ENCODE data around the gene CGB2. TPM values are rescaled to one million over a fixed set of nuclear protein-coding genes. Genes with fewer than 3 reads are reported as not detected.

Gene CGB2
- total RNA-seq, 1 experiment from 2014 or later, result not detected

DNA sequence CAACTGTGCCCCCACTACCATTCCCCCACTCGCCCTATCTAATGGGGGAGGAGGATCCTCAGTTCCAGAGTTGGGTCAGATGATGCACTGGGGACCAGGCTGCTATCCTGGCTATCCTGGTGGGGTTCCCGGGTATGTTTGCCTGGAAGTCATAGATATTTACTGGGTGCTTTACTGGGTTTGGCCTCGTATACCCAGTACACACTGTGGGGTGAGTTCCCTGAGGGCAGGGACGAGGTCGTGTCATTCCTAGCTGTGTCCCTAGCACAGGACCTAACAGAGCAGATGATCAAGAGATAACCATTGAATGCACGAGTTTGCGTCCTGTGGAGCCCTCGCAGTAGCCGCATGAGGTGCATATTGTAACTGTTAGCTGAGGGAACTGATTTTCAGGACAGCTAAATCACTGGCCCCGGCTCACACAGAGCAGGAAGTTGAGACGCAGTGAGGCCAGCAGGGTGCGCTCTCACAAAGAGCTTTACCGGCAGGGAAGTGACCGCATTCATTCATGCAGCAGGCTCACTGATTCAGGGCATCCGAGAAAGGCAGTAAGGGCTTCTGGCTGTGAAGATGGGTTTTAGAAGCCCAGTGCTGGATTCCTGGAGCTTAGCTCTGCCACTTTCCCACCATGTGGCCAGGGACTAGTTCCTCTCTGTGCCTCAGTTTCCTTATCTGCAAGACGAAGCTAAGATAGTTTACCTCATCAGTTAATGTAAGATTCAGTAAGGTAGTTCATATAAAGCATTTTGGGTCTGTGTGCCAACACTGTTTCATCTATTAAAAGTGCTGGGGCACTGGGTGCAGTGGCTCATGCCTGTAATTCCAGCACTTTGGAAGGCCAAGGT is 32.0 kb upstream of the CGB2 start:
- intact Hi-C loops (cut with micrococcal nuclease; ENCODE audit: unreplicated experiment), result loop anchor here (2.0 to 10.0 kb wide), 3 partner anchors 75 to 645 kb away; partner anchors contain the start of genes CA11, RRAS and SCAF1
- CTCF ChIA-PET, result interaction anchor here (2.0 kb wide), 1 partner anchor 74 kb away, joined by 12 read pairs; no protein-coding TSS in a partner anchor
- H3K79me2 ChIP-seq (ENCODE audit: low read depth), result peaks cover 38% of the 10 kb centered on the region

DNA sequence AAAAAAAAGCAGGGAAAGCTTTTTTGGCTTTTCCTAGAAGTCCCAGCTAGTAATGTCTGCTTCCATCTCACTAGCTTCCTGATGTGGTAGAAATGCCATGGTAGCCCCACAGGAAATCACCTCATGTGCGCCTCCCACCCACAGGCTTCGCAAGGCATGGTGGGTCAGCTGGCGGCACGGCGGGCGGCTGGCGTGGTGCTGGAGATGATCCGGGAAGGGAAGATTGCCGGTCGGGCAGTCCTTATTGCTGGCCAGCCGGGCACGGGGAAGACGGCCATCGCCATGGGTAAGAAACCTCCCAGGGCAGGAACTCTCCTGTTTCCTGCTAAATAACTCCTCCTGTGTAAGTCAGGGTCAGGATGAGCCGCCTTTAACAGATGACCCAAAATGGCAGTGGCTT is 27.6 kb upstream of the CGB2 start:
- Histone ChIP-seq H3K36me3 (ENCODE audit: low read depth) (peaks cover 35% of the 10 kb centered on the region), H3K27me3 (ENCODE audit: insufficient read depth, low read depth) (no peaks in the 10 kb centered on the region), H3K4me2 (no peak overlapping the region), H3K9me2 (ENCODE audit: insufficient read depth) (no peaks in the 10 kb centered on the region), H4K20me1 (ENCODE audit: insufficient read depth) (peaks cover 26% of the 10 kb centered on the region), H3F3A (ENCODE audit: insufficient read depth, low read depth) (peaks cover 18% of the 10 kb centered on the region), H3K9me3 (ENCODE audit: insufficient read depth, low read depth) (no peaks in the 10 kb centered on the region), H2AFZ (no peak overlapping the region), H3K4me1 (replicated peaks; ENCODE audit: insufficient read depth) (no peaks in the 10 kb centered on the region), H3K4me3 (no peak overlapping the region), H3K79me2 (ENCODE audit: low read depth) (no peaks in the 10 kb centered on the region; the same call in 1 of the 2 replicates), H3K27ac (no peak overlapping the region)
- CTCF ChIA-PET, result interaction anchor here (0.6 kb wide), 1 partner anchor 27 kb away, joined by 5 read pairs; no protein-coding TSS in a partner anchor
- BruUV-seq (replicated peaks), result no TSS peak
- intact Hi-C loops (cut with micrococcal nuclease; ENCODE audit: unreplicated experiment), result no loop called here
- POLR2A ChIA-PET (ENCODE audit: unreplicated experiment), result interaction anchor here (0.7 kb wide), 1 partner anchor 10 kb away, joined by 3 read pairs; no protein-coding TSS in a partner anchor
- no peak for DNase-seq
- TF ChIP-seq, protein P1, sequence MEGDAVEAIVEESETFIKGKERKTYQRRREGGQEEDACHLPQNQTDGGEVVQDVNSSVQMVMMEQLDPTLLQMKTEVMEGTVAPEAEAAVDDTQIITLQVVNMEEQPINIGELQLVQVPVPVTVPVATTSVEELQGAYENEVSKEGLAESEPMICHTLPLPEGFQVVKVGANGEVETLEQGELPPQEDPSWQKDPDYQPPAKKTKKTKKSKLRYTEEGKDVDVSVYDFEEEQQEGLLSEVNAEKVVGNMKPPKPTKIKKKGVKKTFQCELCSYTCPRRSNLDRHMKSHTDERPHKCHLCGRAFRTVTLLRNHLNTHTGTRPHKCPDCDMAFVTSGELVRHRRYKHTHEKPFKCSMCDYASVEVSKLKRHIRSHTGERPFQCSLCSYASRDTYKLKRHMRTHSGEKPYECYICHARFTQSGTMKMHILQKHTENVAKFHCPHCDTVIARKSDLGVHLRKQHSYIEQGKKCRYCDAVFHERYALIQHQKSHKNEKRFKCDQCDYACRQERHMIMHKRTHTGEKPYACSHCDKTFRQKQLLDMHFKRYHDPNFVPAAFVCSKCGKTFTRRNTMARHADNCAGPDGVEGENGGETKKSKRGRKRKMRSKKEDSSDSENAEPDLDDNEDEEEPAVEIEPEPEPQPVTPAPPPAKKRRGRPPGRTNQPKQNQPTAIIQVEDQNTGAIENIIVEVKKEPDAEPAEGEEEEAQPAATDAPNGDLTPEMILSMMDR (conservative IDR thresholded peaks at IDR 0.05), result no peak
- TF ChIP-seq EZH2 (IDR thresholded peaks at IDR 0.05; ENCODE audit: low read depth), result no peak

More for the DNA sequence above, 32.0 kb upstream of the CGB2 start:
- H3K4me2 ChIP-seq, result no peak overlapping the region
- peaks cover 58% of the 10 kb centered on the region for H4K20me1 ChIP-seq (ENCODE audit: insufficient read depth)
- no peaks in the 10 kb centered on the region for H3K9me2 ChIP-seq (ENCODE audit: insufficient read depth)
- H3K27ac ChIP-seq, result no peak overlapping the region
- H3F3A ChIP-seq (ENCODE audit: insufficient read depth, low read depth), result peaks cover 21% of the 10 kb centered on the region
- DNase-seq, result peak in 1 of 2 experiments; percentile 51
- no peak for TF ChIP-seq EZH2 (IDR thresholded peaks at IDR 0.05; ENCODE audit: low read depth)
- TF ChIP-seq, protein P1 (conservative IDR thresholded peaks at IDR 0.05), result peak; percentile 71
- H3K9me3 ChIP-seq (ENCODE audit: insufficient read depth, low read depth), result no peaks in the 10 kb centered on the region
- H3K36me3 ChIP-seq (ENCODE audit: low read depth), result peaks cover 20% of the 10 kb centered on the region
- POLR2A ChIA-PET (ENCODE audit: unreplicated experiment), result interaction anchor here (0.8 kb wide), 1 partner anchor 87 kb away, joined by 7 read pairs; no protein-coding TSS in a partner anchor
- no peaks in the 10 kb centered on the region for H3K27me3 ChIP-seq (ENCODE audit: insufficient read depth, low read depth)
- H3K4me1 ChIP-seq (replicated peaks; ENCODE audit: insufficient read depth), result peaks cover 8% of the 10 kb centered on the region
- H3K4me3 ChIP-seq, result no peak overlapping the region
- no peak overlapping the region for H2AFZ ChIP-seq
- BruUV-seq (replicated peaks), result no TSS peak

DNA sequence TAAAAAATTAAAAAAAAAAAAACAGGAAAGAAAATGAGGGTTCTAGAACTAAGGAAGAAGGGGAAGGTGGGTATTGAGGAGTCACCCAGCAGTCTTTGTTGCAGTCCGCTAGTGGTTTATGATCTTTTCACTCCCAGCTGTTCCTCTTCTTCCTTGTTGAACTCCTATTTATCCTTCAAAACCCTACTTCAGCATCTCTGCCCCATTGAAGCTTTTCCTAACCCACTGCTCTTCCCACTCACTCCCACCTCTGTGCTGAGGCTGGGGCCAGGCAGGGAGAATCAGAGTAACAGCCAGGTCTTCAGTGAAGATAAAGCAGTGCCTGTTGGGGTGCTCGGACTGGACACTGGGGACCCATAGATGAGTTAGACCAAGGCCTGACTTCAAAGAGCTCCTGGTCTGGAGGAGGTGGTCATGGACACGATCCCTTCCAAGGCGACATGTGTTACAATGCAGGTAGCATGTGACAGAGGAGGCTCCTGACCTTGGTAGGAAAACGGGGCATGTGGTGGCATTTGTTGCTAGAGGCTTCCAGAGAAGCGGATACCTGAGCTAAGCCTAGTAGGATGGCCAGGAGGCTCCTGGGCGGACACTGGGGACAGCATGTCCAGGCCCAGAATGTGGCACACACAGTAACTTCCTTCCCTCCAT is 26.6 kb upstream of the CGB2 start:
- Histone ChIP-seq H3K27ac (no peak overlapping the region), H3K36me3 (ENCODE audit: low read depth) (peaks cover 26% of the 10 kb centered on the region; the same call in 1 of the 2 replicates), H3F3A (ENCODE audit: insufficient read depth, low read depth) (peaks cover 12% of the 10 kb centered on the region), H3K9me2 (ENCODE audit: insufficient read depth) (no peaks in the 10 kb centered on the region), H3K79me2 (ENCODE audit: low read depth) (no peaks in the 10 kb centered on the region), H3K9me3 (ENCODE audit: insufficient read depth, low read depth) (no peaks in the 10 kb centered on the region), H3K27me3 (ENCODE audit: insufficient read depth, low read depth) (no peaks in the 10 kb centered on the region), H3K4me1 (replicated peaks; ENCODE audit: insufficient read depth) (no peaks in the 10 kb centered on the region), H3K4me3 (no peak overlapping the region), H4K20me1 (ENCODE audit: insufficient read depth) (peaks cover 20% of the 10 kb centered on the region), H3K4me2 (no peak overlapping the region), H2AFZ (no peak overlapping the region)
- DNase-seq, result no peak
- intact Hi-C loops (cut with micrococcal nuclease; ENCODE audit: unreplicated experiment), result no loop called here
- ChIA-PET CTCF (no interaction called here), POLR2A (ENCODE audit: unreplicated experiment) (interaction anchor here (0.6 kb wide), 1 partner anchor 8 kb away, joined by 5 read pairs; no protein-coding TSS in a partner anchor)
- no peak for TF ChIP-seq EZH2 (IDR thresholded peaks at IDR 0.05; ENCODE audit: low read depth)
- TF ChIP-seq, protein P1 (conservative IDR thresholded peaks at IDR 0.05), result no peak
- no TSS peak for BruUV-seq (replicated peaks)

Data from PC-9 (cell line).